H1 (cell line): ENCODE results near the gene ARHGDIB. TPM values are rescaled to one million over a fixed set of nuclear protein-coding genes. Genes with fewer than 3 reads are reported as not detected.

ENCODE experiments used
- CTCF ChIA-PET: fragments of 300-600 bp; sonication (Branson Sonifier 250); formaldehyde crosslinking; loops from one replicate; lab custom pipeline; 2021; ENCODE audit not compliant: partially characterized antibody; lab: Charles Lee
- POLR2A ChIA-PET: fragments of 300-600 bp; sonication (Branson Sonifier 250); formaldehyde crosslinking; loops from one replicate; lab custom pipeline; 2021; ENCODE audit warnings: inconsistent platforms; ENCODE audit not compliant: partially characterized antibody; lab: Charles Lee
- DNase-seq, 2 experiments: peaks; one replicate each; pipeline versions ENCODE4 v3.0.0 to v3.0.0-alpha.2; 2010 to 2022; ENCODE audit warnings: low spot score in 2 of 2, low read depth in 1 of 2, mixed read lengths in 1 of 2
- FAIRE-seq: peaks from 2 replicates; lab custom pipeline; 2011; peaks lifted over from hg19 to GRCh38; lab: Jason Lieb, UNC
- H2AFZ ChIP-seq: 2 replicates; pipeline ENCODE4 v1.8.1; 2012; ENCODE audit warnings: low read length, inconsistent platforms
- H2AK5ac ChIP-seq: 2 replicates; pipeline ENCODE4 v1.6.1; 2013; ENCODE audit warnings: low read depth, low read length
- H2BK120ac ChIP-seq: replicated peaks from 2 replicates; pipeline ENCODE3; 2013; ENCODE audit warnings: low read depth, low read length, inconsistent platforms
- H2BK12ac ChIP-seq: 2 replicates; pipeline ENCODE4 v1.6.1; 2013; ENCODE audit warnings: low read depth, low read length
- H2BK15ac ChIP-seq: 2 replicates; pipeline ENCODE4 v1.6.1; 2013; ENCODE audit warnings: low read length
- H2BK20ac ChIP-seq: 2 replicates; pipeline ENCODE4 v1.6.1; 2013; ENCODE audit warnings: low read length
- H2BK5ac ChIP-seq: 2 replicates; pipeline ENCODE4 v1.6.1; 2013; ENCODE audit warnings: low read depth, low read length
- H3K14ac ChIP-seq: 2 replicates; pipeline ENCODE4 v1.6.1; 2013; ENCODE audit warnings: inconsistent platforms; ENCODE audit not compliant: insufficient read length
- H3K18ac ChIP-seq: 2 replicates; pipeline ENCODE4 v1.6.1; 2013; ENCODE audit warnings: low read length; ENCODE audit errors: extremely low read depth
- H3K23ac ChIP-seq: 2 replicates; pipeline ENCODE4 v1.6.1; 2013; ENCODE audit warnings: inconsistent platforms; ENCODE audit not compliant: insufficient read length
- H3K23me2 ChIP-seq: 2 replicates; pipeline ENCODE4 v1.6.1; 2013; ENCODE audit warnings: low read depth, low read length
- H3K27ac ChIP-seq: 2 replicates; pipeline ENCODE4 v1.6.1; 2011; ENCODE audit warnings: low read depth, low read length, inconsistent platforms
- H3K27me3 ChIP-seq, 4 experiments: replicated peaks in 1 of 4; 1 replicate in 1 of 4; 2 replicates in 3 of 4; pipeline versions ENCODE4 v1.6.1 to v1.8.1; 2011 to 2013; ENCODE audit warnings: low read length in 3 of 4, mild to moderate bottlenecking in 3 of 4, inconsistent platforms in 2 of 4, mixed read lengths in 2 of 4, moderate library complexity in 1 of 4; ENCODE audit not compliant: control insufficient read depth in 3 of 4, insufficient read depth in 3 of 4; ENCODE audit errors: extremely low read depth in 1 of 4
- H3K36me3 ChIP-seq, 4 experiments: 2 replicates each; pipeline versions ENCODE4 v1.6.1 to v1.8.1; 2011 to 2013; ENCODE audit warnings: mild to moderate bottlenecking in 4 of 4, low read length in 3 of 4, moderate library complexity in 2 of 4, control low read depth in 1 of 4, inconsistent platforms in 1 of 4; ENCODE audit not compliant: insufficient read depth in 4 of 4, control insufficient read depth in 2 of 4
- H3K4ac ChIP-seq: replicated peaks from 2 replicates; pipeline ENCODE3; 2013; ENCODE audit warnings: low read length, low read depth, mixed read lengths, inconsistent platforms; ENCODE audit not compliant: insufficient read length
- H3K4me1 ChIP-seq, 4 experiments: replicated peaks in 1 of 4; 1 replicate in 1 of 4; 2 replicates in 3 of 4; pipeline versions ENCODE4 v1.6.1 to v1.8.1; 2011 to 2013; ENCODE audit warnings: low read length in 3 of 4, inconsistent platforms in 2 of 4, mixed read lengths in 1 of 4; ENCODE audit not compliant: insufficient read depth in 4 of 4, control insufficient read depth in 3 of 4
- H3K4me2 ChIP-seq, 2 experiments: 2 replicates each; pipeline versions ENCODE4 v1.6.1 to v1.8.1; 2011 to 2013; ENCODE audit warnings: low read depth in 2 of 2, low read length in 2 of 2, control low read depth in 1 of 2, inconsistent platforms in 1 of 2, mild to moderate bottlenecking in 1 of 2; ENCODE audit not compliant: insufficient read depth in 1 of 2
- H3K4me3 ChIP-seq, 4 experiments: fragments of 200-600, 300-600 bp in 1 of 4; sonication (generic), shearing (Covaris generic), sonication (Bioruptor Twin) in 1 of 4; 2 replicates each; pipeline versions ENCODE4 v1.5.1 to v1.8.1; 2011 to 2016; ENCODE audit warnings: low read length in 4 of 4, low read depth in 3 of 4, control low read depth in 2 of 4, inconsistent platforms in 2 of 4, mild to moderate bottlenecking in 2 of 4, mixed read lengths in 1 of 4, moderate library complexity in 1 of 4; ENCODE audit not compliant: insufficient read depth in 2 of 4; ENCODE audit errors: extremely low read depth in 1 of 4
- H3K56ac ChIP-seq: replicated peaks from 2 replicates; pipeline ENCODE3; 2013; ENCODE audit warnings: low read depth, mild to moderate bottlenecking, mixed read lengths, low read length, inconsistent platforms; ENCODE audit not compliant: insufficient read length
- H3K79me1 ChIP-seq: 2 replicates; pipeline ENCODE4 v1.6.1; 2013; ENCODE audit warnings: low read depth, low read length, control low read depth
- H3K79me2 ChIP-seq, 2 experiments: 2 replicates each; pipeline versions ENCODE4 v1.6.1 to v1.8.1; 2012 to 2013; ENCODE audit warnings: low read length in 2 of 2, mild to moderate bottlenecking in 2 of 2, inconsistent platforms in 1 of 2; ENCODE audit not compliant: insufficient read depth in 2 of 2, control insufficient read depth in 1 of 2
- H3K9ac ChIP-seq, 4 experiments: replicated peaks in 1 of 4; 1 replicate in 1 of 4; 2 replicates in 3 of 4; pipeline versions ENCODE4 v1.6.1 to v1.8.1; 2011 to 2013; ENCODE audit warnings: low read depth in 3 of 4, low read length in 3 of 4, control low read depth in 2 of 4, mild to moderate bottlenecking in 2 of 4, moderate library complexity in 2 of 4, inconsistent platforms in 1 of 4; ENCODE audit errors: extremely low read depth in 1 of 4
- H3K9me3 ChIP-seq, 2 experiments: 2 replicates each; pipeline versions ENCODE4 v1.6.1 to v1.8.1; 2012 to 2013; ENCODE audit warnings: mild to moderate bottlenecking in 2 of 2, moderate library complexity in 2 of 2, control low read depth in 1 of 2, inconsistent platforms in 1 of 2, low read depth in 1 of 2, low read length in 1 of 2, mixed read lengths in 1 of 2; ENCODE audit not compliant: insufficient read depth in 2 of 2
- H4K20me1 ChIP-seq, 2 experiments: replicated peaks in 1 of 2; 2 replicates each; pipeline versions ENCODE3 to v1.8.1; 2011 to 2013; ENCODE audit warnings: inconsistent platforms in 2 of 2, low read length in 2 of 2, mild to moderate bottlenecking in 1 of 2; ENCODE audit not compliant: insufficient read depth in 2 of 2, control insufficient read depth in 1 of 2
- H4K5ac ChIP-seq: 2 replicates; pipeline ENCODE4 v1.6.1; 2013; ENCODE audit warnings: low read length, low read depth, mixed read lengths, inconsistent platforms; ENCODE audit not compliant: insufficient read length
- H4K8ac ChIP-seq: 2 replicates; pipeline ENCODE4 v1.8.0; 2013; ENCODE audit warnings: mild to moderate bottlenecking, moderate library complexity, low read length, inconsistent platforms; ENCODE audit not compliant: insufficient read depth; ENCODE audit errors: extremely low read depth
- H4K91ac ChIP-seq: replicated peaks from 2 replicates; pipeline ENCODE3; 2013; ENCODE audit warnings: low read length, mixed read lengths, inconsistent platforms; ENCODE audit not compliant: insufficient read length
- BCL11A ChIP-seq, 2 experiments: IDR thresholded peaks; one replicate each; pipeline ENCODE4 v1.6.1; 2011; ENCODE audit warnings: low read depth in 2 of 2, low read length in 2 of 2, mild to moderate bottlenecking in 2 of 2
- CEBPB ChIP-seq: IDR thresholded peaks from 2 replicates; pipeline ENCODE4 v1.6.1; 2012; ENCODE audit warnings: low read depth, low read length
- EP300 ChIP-seq, 2 experiments: IDR thresholded peaks; 1 replicate in 1 of 2; 2 replicates in 1 of 2; pipeline ENCODE4 v1.6.1; 2011 to 2012; ENCODE audit warnings: low read depth in 2 of 2, low read length in 2 of 2, mild to moderate bottlenecking in 2 of 2, borderline replicate concordance in 1 of 2, inconsistent platforms in 1 of 2, moderate library complexity in 1 of 2
- HDAC2 ChIP-seq, 2 experiments: fragments of 300-600 bp in 1 of 2; sonication (generic) in 1 of 2; IDR thresholded peaks; 2 replicates each; pipeline ENCODE4 v1.6.1; 2011 to 2012; ENCODE audit warnings: low read depth in 2 of 2, low read length in 2 of 2, mild to moderate bottlenecking in 2 of 2, moderate library complexity in 2 of 2, borderline replicate concordance in 1 of 2, inconsistent platforms in 1 of 2
- PHF8 ChIP-seq: fragments of 200-600 bp; sonication (generic); conservative IDR thresholded peaks from 2 replicates; pipeline ENCODE4 v1.7.1; 2012; ENCODE audit warnings: low read depth, mild to moderate bottlenecking, inconsistent platforms, low read length, moderate library complexity
- SAP30 ChIP-seq: fragments of 300-600 bp; sonication (generic); IDR thresholded peaks from 2 replicates; pipeline ENCODE4 v1.7.1; 2012; ENCODE audit warnings: low read length, moderate library complexity, mild to moderate bottlenecking, inconsistent platforms; ENCODE audit not compliant: insufficient read depth, insufficient replicate concordance
- SP2 ChIP-seq: IDR thresholded peaks from 2 replicates; pipeline ENCODE4 v1.6.1; 2012; ENCODE audit warnings: mild to moderate bottlenecking, low read length, inconsistent platforms
- polyA plus RNA-seq, 7 experiments: library from polyadenylated mRNA; depleted of rRNA in 3 of 7; stranded (reverse) in 5 of 7; unstranded in 2 of 7; fragments of >200 nt in 5 of 7; fragments of 200-250 nt in 2 of 7; gene quantifications; 1 replicate in 5 of 7; 2 replicates in 1 of 7; 4 replicates in 1 of 7; pipeline versions ENCODE4 v1.2.1 to v1.2.3, GENCODE V29; 2011 to 2013; ENCODE audit warnings: missing spikeins in 2 of 7, mixed read lengths in 2 of 7
- total RNA-seq: library from RNA; stranded (reverse); fragmentation: NEBNext Ultra II Directional; extraction: Animal tissue kit (Norgen Biotek cat#: 25700); gene quantifications from 2 replicates; pipeline ENCODE4 v1.2.1, GENCODE V29; 2021
- TF ChIP-seq, protein P1 (sequence below): IDR thresholded peaks from 2 replicates; pipeline ENCODE4 v1.6.1; 2012; ENCODE audit warnings: inconsistent platforms
- TF ChIP-seq, protein P2 (sequence below): IDR thresholded peaks from 2 replicates; pipeline ENCODE4 v1.6.1; 2012; ENCODE audit warnings: inconsistent platforms

Gene ARHGDIB
- total and polyA plus RNA-seq, 2 of the 8 experiments (the other 6 are each of a cell fraction or from before 2014, with no cell fraction given): 0.82 to 1.3 TPM

DNA sequence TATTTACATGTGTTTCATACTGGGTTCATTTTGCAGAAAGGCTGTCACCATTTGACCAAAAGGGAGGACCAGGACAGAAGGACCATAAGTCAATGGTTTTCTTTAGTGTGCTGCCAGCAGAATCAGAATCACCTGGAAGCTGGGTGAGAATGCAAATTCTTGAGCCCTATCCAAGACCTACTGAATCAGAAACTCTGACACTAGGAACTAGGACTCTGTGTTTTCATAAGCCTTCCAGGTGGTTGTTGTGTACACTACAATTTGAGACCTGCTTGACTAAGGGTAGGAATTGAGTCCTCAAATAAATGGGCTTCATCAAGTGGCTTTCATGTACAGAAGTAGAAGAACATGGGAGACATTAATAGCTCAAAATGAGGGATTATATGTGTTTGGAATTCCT, 43.7 kb upstream of the ARHGDIB start:
- peaks cover 2 to 8% (median 3%) of the 10 kb centered on the region in 4 experiments; a peak in 4 of 7 replicates for H3K4me1 ChIP-seq
- H3K9ac ChIP-seq: no peak overlapping the region
- H3K27ac ChIP-seq: no peak overlapping the region
- no peaks in the 10 kb centered on the region for H3K23me2 ChIP-seq
- no peak for DNase-seq
- TF ChIP-seq, protein P1, sequence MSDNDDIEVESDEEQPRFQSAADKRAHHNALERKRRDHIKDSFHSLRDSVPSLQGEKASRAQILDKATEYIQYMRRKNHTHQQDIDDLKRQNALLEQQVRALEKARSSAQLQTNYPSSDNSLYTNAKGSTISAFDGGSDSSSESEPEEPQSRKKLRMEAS: no peak
- TF ChIP-seq BCL11A (IDR thresholded peaks at IDR 0.05; ENCODE audit: low read depth in 2 of 2, low read length in 2 of 2) (no peak), PHF8 (no peak), CEBPB (no peak), SAP30 (no peak), EP300 (IDR thresholded peaks at IDR 0.05; ENCODE audit: borderline replicate concordance in 1 of 2, low read depth in 2 of 2, low read length in 2 of 2) (no peak), SP2 (no peak), HDAC2 (IDR thresholded peaks at IDR 0.05; ENCODE audit: borderline replicate concordance in 1 of 2, low read depth in 2 of 2, low read length in 2 of 2) (no peak)
- TF ChIP-seq, protein P2, sequence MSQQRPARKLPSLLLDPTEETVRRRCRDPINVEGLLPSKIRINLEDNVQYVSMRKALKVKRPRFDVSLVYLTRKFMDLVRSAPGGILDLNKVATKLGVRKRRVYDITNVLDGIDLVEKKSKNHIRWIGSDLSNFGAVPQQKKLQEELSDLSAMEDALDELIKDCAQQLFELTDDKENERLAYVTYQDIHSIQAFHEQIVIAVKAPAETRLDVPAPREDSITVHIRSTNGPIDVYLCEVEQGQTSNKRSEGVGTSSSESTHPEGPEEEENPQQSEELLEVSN: no peak
- no peak overlapping the region for H3K56ac ChIP-seq
- no peak overlapping the region for H4K91ac ChIP-seq
- CTCF ChIA-PET: interaction anchor here (0.9 to 1.7 kb wide), 5 partner anchors 9 to 215 kb away, joined by 3 to 4 read pairs (median 3); no protein-coding TSS in a partner anchor
- H4K20me1 ChIP-seq: no peaks in the 10 kb centered on the region
- no peak overlapping the region for H3K18ac ChIP-seq
- H3K14ac ChIP-seq: no peak overlapping the region
- no peak overlapping the region for H3K4me3 ChIP-seq
- no peak overlapping the region for H2BK20ac ChIP-seq
- H3K4ac ChIP-seq: no peak overlapping the region
- POLR2A ChIA-PET: no interaction called here
- H3K9me3 ChIP-seq: no peaks in the 10 kb centered on the region
- no peaks in the 10 kb centered on the region for H3K79me1 ChIP-seq
- H3K27me3 ChIP-seq: no peaks in the 10 kb centered on the region
- no peak overlapping the region for H3K23ac ChIP-seq
- no peak overlapping the region for H2AFZ ChIP-seq
- H4K8ac ChIP-seq: no peak overlapping the region
- no peaks in the 10 kb centered on the region for H3K36me3 ChIP-seq
- no peak overlapping the region for H2AK5ac ChIP-seq
- no peak for FAIRE-seq
- H2BK15ac ChIP-seq: no peak overlapping the region
- no peak overlapping the region for H2BK120ac ChIP-seq
- no peaks in the 10 kb centered on the region for H3K79me2 ChIP-seq
- no peak overlapping the region for H2BK5ac ChIP-seq
- no peak overlapping the region for H2BK12ac ChIP-seq
- no peak overlapping the region for H3K4me2 ChIP-seq
- no peak overlapping the region for H4K5ac ChIP-seq
